IMR-90 (cell line): ENCODE results near the gene HOXC6. TPM values are rescaled to one million over a fixed set of nuclear protein-coding genes. Genes with fewer than 3 reads are reported as not detected.

Experiments
- ATAC-seq: fragments of 200-7000 bp; cut with Tn5 transposase; 2 replicates; pipeline ENCODE4 v1.9.1; 2020; ENCODE audit warnings: low read depth, mild to moderate bottlenecking, moderate library complexity
- BruUV-seq: library from RNA; stranded (reverse); fragments of 400-500 nt; replicated peaks from 2 replicates; lab custom pipeline; 2021; lab: Mats Ljungman, UMichigan
- CTCF ChIA-PET: fragments of 300-600 bp; formaldehyde crosslinking; extraction: SDS; loops from one replicate; lab custom pipeline; 2021; ENCODE audit warnings: antibody characterized with exemption; lab: Yijun Ruan, JAX
- POLR2A ChIA-PET: fragments of 300-600 bp; sonication (Branson Sonifier 250); formaldehyde crosslinking; loops from one replicate; lab custom pipeline; 2022; ENCODE audit warnings: antibody characterized with exemption; ENCODE audit not compliant: unreplicated experiment; lab: Charles Lee
- DNase-seq: peaks from one replicate; pipeline ENCODE4 v3.0.0; 2013
- H2AFZ ChIP-seq: replicated peaks from 2 replicates; pipeline ENCODE3; 2013; ENCODE audit warnings: low read length, mild to moderate bottlenecking; ENCODE audit not compliant: poor library complexity
- H2AK5ac ChIP-seq: 2 replicates; pipeline ENCODE4 v1.6.1; 2013; ENCODE audit warnings: low read depth, low read length, inconsistent platforms
- H2AK9ac ChIP-seq: replicated peaks from 2 replicates; pipeline ENCODE3; 2013; ENCODE audit warnings: mild to moderate bottlenecking, low read depth, low read length, moderate library complexity; ENCODE audit not compliant: poor library complexity
- H2BK120ac ChIP-seq: 2 replicates; pipeline ENCODE4 v1.6.1; 2013; ENCODE audit warnings: low read depth, low read length, inconsistent platforms
- H2BK15ac ChIP-seq: 3 replicates; pipeline ENCODE4 v1.6.1; 2013; ENCODE audit warnings: low read depth, low read length, inconsistent platforms
- H2BK20ac ChIP-seq: 2 replicates; pipeline ENCODE4 v1.6.1; 2013; ENCODE audit warnings: low read depth, mild to moderate bottlenecking, inconsistent platforms, low read length, moderate library complexity
- H2BK5ac ChIP-seq: 2 replicates; pipeline ENCODE4 v1.6.1; 2013; ENCODE audit warnings: mild to moderate bottlenecking, low read depth, low read length, inconsistent platforms; ENCODE audit not compliant: poor library complexity, severe bottlenecking
- H3K14ac ChIP-seq: replicated peaks from 2 replicates; pipeline ENCODE4 v1.6.1; 2013; ENCODE audit warnings: low read depth, low read length, inconsistent platforms
- H3K18ac ChIP-seq: 2 replicates; pipeline ENCODE4 v1.6.1; 2013; ENCODE audit warnings: low read depth, low read length, control low read depth
- H3K23ac ChIP-seq: 2 replicates; pipeline ENCODE4 v1.6.1; 2013; ENCODE audit warnings: low read depth, low read length, inconsistent platforms
- H3K27ac ChIP-seq: 2 replicates; pipeline ENCODE4 v1.5.1; 2013; ENCODE audit warnings: mild to moderate bottlenecking, control low read depth, low read length; ENCODE audit not compliant: insufficient read depth
- H3K27me3 ChIP-seq: 2 replicates; pipeline ENCODE4 v1.6.1; 2013; ENCODE audit warnings: low read length; ENCODE audit not compliant: control insufficient read depth, insufficient read depth
- H3K36me3 ChIP-seq: 2 replicates; pipeline ENCODE4 v1.6.1; 2013; ENCODE audit warnings: low read length, mixed read lengths; ENCODE audit not compliant: control insufficient read depth, insufficient read depth
- H3K4ac ChIP-seq: 2 replicates; pipeline ENCODE4 v1.6.1; 2013; ENCODE audit warnings: low read depth, low read length, inconsistent platforms
- H3K4me1 ChIP-seq: 2 replicates; pipeline ENCODE4 v1.6.1; 2013; ENCODE audit warnings: low read length, mixed read lengths; ENCODE audit not compliant: control insufficient read depth, insufficient read depth
- H3K4me2 ChIP-seq: 2 replicates; pipeline ENCODE4 v1.6.1; 2013; ENCODE audit warnings: low read depth, mild to moderate bottlenecking, control low read depth, low read length, moderate library complexity
- H3K4me3 ChIP-seq: 2 replicates; pipeline ENCODE4 v1.5.1; 2013; ENCODE audit warnings: low read depth, mild to moderate bottlenecking, control low read depth, low read length, moderate library complexity; ENCODE audit not compliant: insufficient read depth
- H3K56ac ChIP-seq: 2 replicates; pipeline ENCODE4 v1.6.1; 2013; ENCODE audit warnings: low read length, inconsistent platforms; ENCODE audit not compliant: insufficient read depth; ENCODE audit errors: extremely low read depth
- H3K79me1 ChIP-seq, 2 experiments: 2 replicates each; pipeline ENCODE4 v1.6.1; 2013; ENCODE audit warnings: low read length in 2 of 2, inconsistent platforms in 1 of 2, low read depth in 1 of 2
- H3K9ac ChIP-seq: 2 replicates; pipeline ENCODE4 v1.6.1; 2013; ENCODE audit warnings: low read depth, low read length, control low read depth
- H3K9me1 ChIP-seq: 2 replicates; pipeline ENCODE4 v1.6.1; 2013; ENCODE audit warnings: low read length, inconsistent platforms; ENCODE audit not compliant: insufficient read depth
- H3K9me3 ChIP-seq: 2 replicates; pipeline ENCODE4 v1.6.1; 2013; ENCODE audit warnings: low read length; ENCODE audit not compliant: control insufficient read depth, insufficient read depth
- H4K20me1 ChIP-seq: 2 replicates; pipeline ENCODE4 v1.6.1; 2013; ENCODE audit warnings: low read length, inconsistent platforms; ENCODE audit not compliant: insufficient read depth
- H4K5ac ChIP-seq: 2 replicates; pipeline ENCODE4 v1.6.1; 2013; ENCODE audit warnings: mild to moderate bottlenecking, low read depth, low read length, control low read depth
- H4K8ac ChIP-seq, 2 experiments: 2 replicates each; pipeline ENCODE4 v1.6.1; 2013; ENCODE audit warnings: low read depth in 2 of 2, low read length in 2 of 2, control low read depth in 1 of 2, inconsistent platforms in 1 of 2
- H4K91ac ChIP-seq: 2 replicates; pipeline ENCODE4 v1.6.1; 2013; ENCODE audit warnings: low read depth, low read length, inconsistent platforms; ENCODE audit not compliant: insufficient read depth
- CEBPB ChIP-seq: IDR thresholded peaks from 2 replicates; pipeline ENCODE4 v1.6.1; 2012; ENCODE audit warnings: low read depth, low read length, improper control_type of control experiment
- CTCF ChIP-seq: conservative IDR thresholded peaks from 2 replicates; pipeline ENCODE4 v1.5.1; 2012; ENCODE audit warnings: mild to moderate bottlenecking, low read depth, low read length, improper control_type of control experiment
- WGBS, 2 experiments: methylation state at CpG; one replicate each; pipeline versions ENCODE4 v1.1.5 to v1.1.7; 2013; ENCODE audit warnings: missing lambda C conversion rate in 2 of 2; ENCODE audit not compliant: insufficient read length in 1 of 2; ENCODE audit errors: extremely low coverage in 2 of 2; 5-methylcytosine and 5-hydroxymethylcytosine counted together
- dilution Hi-C: fragments of 300-500 bp; cut with HindIII; formaldehyde crosslinking; loops from one replicate; pipeline ENCODE4 v1.14.3; 2018; ENCODE audit warnings: low sequenced_read_pairs; ENCODE audit not compliant: unreplicated experiment
- in situ Hi-C: fragments of 300-500 bp; cut with MboI; formaldehyde crosslinking; loops from 3 replicates; pipeline ENCODE4 v1.14.3; 2019; ENCODE audit warnings: low sequenced_read_pairs, inconsistent platforms, mixed read lengths
- intact Hi-C: fragments of 100-400 bp; cut with micrococcal nuclease; formaldehyde crosslinking; loops from 2 replicates; pipeline ENCODE4 v1.10.0; 2022
- polyA plus RNA-seq, 3 experiments: library from polyadenylated mRNA; depleted of rRNA; stranded (reverse); fragments of >200 nt; gene quantifications; 2 replicates each; pipeline ENCODE4 v1.2.3, GENCODE V29; 2012; ENCODE audit warnings: low replicate concordance in 1 of 3
- total RNA-seq: library from RNA; depleted of rRNA; stranded (reverse); fragments of >200 nt; gene quantifications from 2 replicates; pipeline ENCODE4 v1.2.3, GENCODE V29; 2012

Gene HOXC6
- total and polyA plus RNA-seq, 2 of the 4 experiments (the other 2 are of a cell fraction) = 1.1 TPM; not detected in 1

DNA sequence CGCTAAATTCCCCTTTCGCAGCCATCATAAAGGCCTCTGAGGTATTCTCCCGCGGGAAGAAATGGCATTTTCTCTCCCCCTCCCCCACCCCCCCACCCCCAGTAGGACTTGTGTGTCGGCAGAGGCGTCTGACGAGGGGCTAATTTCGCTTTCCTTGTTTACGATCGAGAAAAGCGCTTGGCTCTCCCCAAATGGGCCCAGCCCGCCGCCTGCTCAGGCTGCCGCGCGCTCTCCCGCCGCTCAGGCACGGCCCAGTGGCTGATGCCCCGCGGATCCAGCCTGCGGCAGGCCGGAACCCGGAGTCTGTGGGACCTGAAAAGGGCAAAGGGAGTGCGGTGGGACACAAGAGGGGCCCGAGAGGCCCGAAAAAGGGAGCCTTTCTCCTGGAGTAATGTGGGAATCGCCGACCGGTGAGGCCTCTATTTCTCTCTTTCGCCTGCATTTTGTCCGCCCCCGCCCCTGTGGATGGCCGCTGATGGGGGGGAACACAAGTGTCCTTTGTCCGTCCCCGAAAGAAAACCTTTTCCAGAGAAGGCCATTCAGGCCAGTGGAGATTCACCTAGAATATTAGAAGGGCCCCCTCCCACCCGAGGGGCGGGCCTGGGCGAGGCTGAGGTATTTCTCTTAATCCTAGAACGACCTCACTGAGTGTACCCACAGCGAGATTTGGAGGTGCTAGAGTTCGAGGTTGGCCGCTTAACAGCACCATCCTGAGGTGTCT lies 9.0 kb upstream of the HOXC6 start:
- Histone ChIP-seq H3K27me3 (peaks cover 87% of the 10 kb centered on the region), H2AK5ac (no peak overlapping the region), H2BK15ac (no peak overlapping the region), H2BK120ac (no peak overlapping the region), H4K5ac (no peak overlapping the region), H3K4me3 (no peak overlapping the region), H2BK5ac (no peak overlapping the region), H3K14ac (no peak overlapping the region), H4K8ac (no peak overlapping the region), H3K56ac (no peak overlapping the region), H2AK9ac (no peak overlapping the region), H3K36me3 (no peaks in the 10 kb centered on the region), H3K27ac (no peak overlapping the region), H3K23ac (no peak overlapping the region), H2BK20ac (no peak overlapping the region), H3K4me1 (no peaks in the 10 kb centered on the region), H3K9ac (no peak overlapping the region), H3K9me1 (no peaks in the 10 kb centered on the region), H3K4ac (no peak overlapping the region), H2AFZ (no peak overlapping the region), H3K18ac (no peak overlapping the region), H3K79me1 (no peaks in the 10 kb centered on the region), H4K91ac (no peak overlapping the region), H3K9me3 (peaks cover 4% of the 10 kb centered on the region), H3K4me2 (no peak overlapping the region), H4K20me1 (no peaks in the 10 kb centered on the region)
- ChIA-PET POLR2A (no interaction called here), CTCF (no interaction called here)
- in situ Hi-C loops = no loop called here
- TF ChIP-seq CEBPB = no peak
- no peak for TF ChIP-seq CTCF
- dilution Hi-C loops = no loop called here
- no TSS peak for BruUV-seq
- no peak for DNase-seq
- ATAC-seq = no peak
- WGBS, 2 experiments = 21% methylated on average over 6 of the region's 43 CpGs; no CpG with 5 or more reads in 1 of the 2 experiments
- intact Hi-C loops = no loop called here
